ENCODE measurements around the gene VARS1.

DNA sequence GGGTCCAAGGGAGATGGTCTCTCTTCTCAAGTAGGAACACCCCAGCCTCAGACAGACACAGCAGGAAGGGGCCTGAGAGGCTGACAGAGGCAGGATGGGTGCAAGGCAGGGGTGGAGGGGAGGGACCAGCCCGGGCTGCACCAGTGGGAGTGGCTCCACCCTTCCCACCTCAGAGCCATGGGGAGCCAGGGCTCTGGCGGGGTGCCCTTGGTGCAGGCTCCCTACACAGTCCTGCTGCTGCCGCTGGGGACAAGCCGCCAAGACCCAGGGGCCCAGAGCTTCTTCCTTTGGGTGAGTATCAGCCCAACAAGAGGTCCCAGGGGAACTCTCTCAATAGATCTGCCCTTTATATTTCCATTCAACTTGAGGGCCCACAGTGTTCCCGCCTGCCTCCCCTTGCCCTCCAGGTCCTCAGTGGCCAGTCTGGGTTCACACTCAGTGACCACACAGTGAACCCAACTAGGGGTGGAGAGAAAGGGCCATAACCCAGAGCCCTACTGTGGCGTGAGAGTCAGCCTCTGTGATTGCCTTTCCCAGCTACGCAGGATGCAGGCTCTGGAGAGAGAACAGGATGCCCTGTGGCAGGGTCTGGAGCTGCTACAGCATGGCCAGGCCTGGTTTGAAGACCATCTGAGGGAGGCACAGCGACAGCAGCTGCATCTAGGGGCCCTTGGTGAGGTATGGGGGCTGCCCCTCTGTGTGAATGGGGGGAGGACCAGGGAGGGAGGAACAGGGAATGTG, 32.5 kb downstream of the VARS1 start:
- TF ChIP-seq, protein P1, sequence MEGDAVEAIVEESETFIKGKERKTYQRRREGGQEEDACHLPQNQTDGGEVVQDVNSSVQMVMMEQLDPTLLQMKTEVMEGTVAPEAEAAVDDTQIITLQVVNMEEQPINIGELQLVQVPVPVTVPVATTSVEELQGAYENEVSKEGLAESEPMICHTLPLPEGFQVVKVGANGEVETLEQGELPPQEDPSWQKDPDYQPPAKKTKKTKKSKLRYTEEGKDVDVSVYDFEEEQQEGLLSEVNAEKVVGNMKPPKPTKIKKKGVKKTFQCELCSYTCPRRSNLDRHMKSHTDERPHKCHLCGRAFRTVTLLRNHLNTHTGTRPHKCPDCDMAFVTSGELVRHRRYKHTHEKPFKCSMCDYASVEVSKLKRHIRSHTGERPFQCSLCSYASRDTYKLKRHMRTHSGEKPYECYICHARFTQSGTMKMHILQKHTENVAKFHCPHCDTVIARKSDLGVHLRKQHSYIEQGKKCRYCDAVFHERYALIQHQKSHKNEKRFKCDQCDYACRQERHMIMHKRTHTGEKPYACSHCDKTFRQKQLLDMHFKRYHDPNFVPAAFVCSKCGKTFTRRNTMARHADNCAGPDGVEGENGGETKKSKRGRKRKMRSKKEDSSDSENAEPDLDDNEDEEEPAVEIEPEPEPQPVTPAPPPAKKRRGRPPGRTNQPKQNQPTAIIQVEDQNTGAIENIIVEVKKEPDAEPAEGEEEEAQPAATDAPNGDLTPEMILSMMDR (IDR thresholded peaks at IDR 0.05), result no peak
- TF ChIP-seq POLR2A (IDR thresholded peaks at IDR 0.05), result no peak

Measured in prostate gland (tissue), 2 donors.